Right lobe of liver (tissue), 6 donors: ENCODE results near the gene MAGEA9B. TPM values are rescaled to one million over a fixed set of nuclear protein-coding genes. Genes with fewer than 3 reads are reported as not detected.
"Not testable (repeated sequence)": the region's sequence is repeated elsewhere in the genome, so short reads cannot be mapped to it uniquely, and the experiment has no call there.

Source experiments
- ATAC-seq, 4 donors: fragments of 200-7000 bp; cut with Tn5 transposase; one replicate each; pipeline ENCODE4 v1.9.1; 2020; ENCODE audit warnings: mild to moderate bottlenecking in 4 of 4, moderate library complexity in 4 of 4
- DNase-seq, 3 donors: peaks; one replicate each; pipeline ENCODE4 v3.0.0-alpha.2; 2020
- H3K27ac ChIP-seq, 3 donors: fragments of 200-600 bp; one replicate each; pipeline ENCODE4 v1.8.0; 2022
- H3K27me3 ChIP-seq, 2 donors: fragments of 200-600 bp; one replicate each; pipeline ENCODE4 v1.8.0; 2022
- H3K36me3 ChIP-seq, 4 donors: fragments of 200-600 bp; sonication (generic) in 1 of 4; one replicate each; pipeline versions ENCODE4 v1.5.1 to v1.8.0; 2017 to 2022; ENCODE audit warnings: control low read depth in 1 of 4
- H3K4me1 ChIP-seq, 4 donors: fragments of 200-600 bp; sonication (generic) in 1 of 4; one replicate each; pipeline versions ENCODE4 v1.5.1 to v1.8.0; 2017 to 2022; ENCODE audit warnings: control low read depth in 1 of 4
- H3K4me3 ChIP-seq, 3 donors: fragments of 200-600 bp; one replicate each; pipeline ENCODE4 v1.8.0; 2022
- H3K9me3 ChIP-seq, 4 donors: fragments of 200-600 bp; sonication (generic) in 1 of 4; one replicate each; pipeline versions ENCODE4 v1.5.1 to v1.8.0; 2017 to 2022; ENCODE audit warnings: control low read depth in 1 of 4
- POLR2A ChIP-seq: fragments of 450-650 bp; IDR thresholded peaks from one replicate; pipeline ENCODE4 v1.6.1; 2017; ENCODE audit warnings: antibody characterized with exemption, mild to moderate bottlenecking
- WGBS: methylation state at CpG from one replicate; pipeline ENCODE4 v1.1.6; 2018; ENCODE audit warnings: low coverage, low lambda C conversion rate; ENCODE audit not compliant: insufficient coverage; ENCODE audit errors: missing lambda C conversion rate; 5-methylcytosine and 5-hydroxymethylcytosine counted together
- intact Hi-C, 2 donors: fragments of 100-400 bp; cut with DNase I; formaldehyde crosslinking; loops; one replicate each; pipeline versions ENCODE4 v1.11.2 to v1.14.1; 2022
- total RNA-seq, 6 experiments: library from RNA; depleted of rRNA in 2 of 6; stranded (reverse); fragments of >200 nt in 2 of 6; fragmentation: NEBNext Ultra II Directional in 3 of 6; extraction: Animal tissue kit (Norgen Biotek cat#: 25700) in 3 of 6; gene quantifications; one replicate each; pipeline versions ENCODE4 v1.1.0 to v1.2.4, GENCODE V29; 2016 to 2023
- TF ChIP-seq, protein P1 (sequence below), 4 donors: fragments of 200-600 bp in 3 of 4; fragments of 450-650 bp in 1 of 4; IDR thresholded peaks; one replicate each; pipeline versions ENCODE4 v1.5.1 to v1.8.0; 2016 to 2022; ENCODE audit warnings: antibody characterized with exemption in 4 of 4, mild to moderate bottlenecking in 2 of 4
- donor health status: DM: no; HTN: yes; CAD: no.
- donor health status: DM: no; HTN: no; CAD: no.
- donor health status: DM: no; HTN: no; CAD: no.
- donor health status: DM: no; HTN: yes; CAD: no.
- donor health status: DM: no; HTN: yes; CAD: no.

Gene MAGEA9B
- total RNA-seq, 6 experiments from 2014 or later, result not detected

- intact Hi-C loops, result not testable (repeated sequence)
These were observed 36.8 kb downstream of the MAGEA9B start for GRCh38 chrX:149550454-149550853.

GRCh38 chrX:149549701-149550100 lies 37.6 kb downstream of the MAGEA9B start, which contains the start of gene HSFX3:
Gene HSFX3, minus strand, starts transcription at chrX:149549924. Its CDS starts 72 bp downstream, at chrX:149549852.
- H3K4me3 ChIP-seq, H3K27ac ChIP-seq, intact Hi-C loops, H3K4me1 ChIP-seq, DNase-seq, H3K27me3 ChIP-seq, ATAC-seq, H3K9me3 ChIP-seq, H3K36me3 ChIP-seq: not testable (repeated sequence)
- WGBS, result no CpG with 5 or more reads among the region's 6 CpGs

More at GRCh38 chrX:149550454-149550853, 36.8 kb downstream of the MAGEA9B start:
- not testable (repeated sequence) for H3K4me3 ChIP-seq, ATAC-seq, DNase-seq, H3K27me3 ChIP-seq, H3K27ac ChIP-seq, H3K9me3 ChIP-seq, H3K36me3 ChIP-seq, H3K4me1 ChIP-seq
- WGBS, result 67% methylated on average over 1 of the region's 1 CpG

- ATAC-seq, result peak in 3 of 4 donors; percentile 26 to 43 (median 38)
- H3K27ac ChIP-seq, DNase-seq, H3K9me3 ChIP-seq, H3K36me3 ChIP-seq, H3K27me3 ChIP-seq, H3K4me3 ChIP-seq, intact Hi-C loops, H3K4me1 ChIP-seq: not testable (repeated sequence)
- WGBS, result no CpG with 5 or more reads among the region's 3 CpGs
These were observed 39.5 kb downstream of the MAGEA9B start for GRCh38 chrX:149547782-149548181.

GRCh38 chrX:149546962-149547361 lies 40.3 kb downstream of the MAGEA9B start:
- H3K27me3 ChIP-seq, H3K27ac ChIP-seq, H3K4me1 ChIP-seq, H3K36me3 ChIP-seq, DNase-seq, H3K4me3 ChIP-seq, H3K9me3 ChIP-seq, ATAC-seq, intact Hi-C loops: not testable (repeated sequence)
- WGBS, result no CpG with 5 or more reads among the region's 1 CpG

GRCh38 chrX:149545545-149546543 lies 41.4 kb downstream of the MAGEA9B start:
- H3K9me3 ChIP-seq, H3K36me3 ChIP-seq, DNase-seq, H3K27me3 ChIP-seq, intact Hi-C loops, H3K4me3 ChIP-seq, H3K4me1 ChIP-seq, H3K27ac ChIP-seq: not testable (repeated sequence)
- 64% methylated on average over 7 of the region's 29 CpGs for WGBS
- peak in 3 of 4 donors; percentile 7 to 11 (median 8) for ATAC-seq

- no peak for ATAC-seq
- Histone ChIP-seq H3K27ac (peak overlapping the region; percentile 76 to 87 (median 81)), H3K27me3 (no peaks in the 10 kb centered on the region), H3K9me3 (no peaks in the 10 kb centered on the region), H3K4me1 (no peaks in the 10 kb centered on the region), H3K36me3 (no peaks in the 10 kb centered on the region), H3K4me3 (peak overlapping the region; percentile 54 to 65 (median 59))
- intact Hi-C loops, result no loop called here
- TF ChIP-seq, protein P1, sequence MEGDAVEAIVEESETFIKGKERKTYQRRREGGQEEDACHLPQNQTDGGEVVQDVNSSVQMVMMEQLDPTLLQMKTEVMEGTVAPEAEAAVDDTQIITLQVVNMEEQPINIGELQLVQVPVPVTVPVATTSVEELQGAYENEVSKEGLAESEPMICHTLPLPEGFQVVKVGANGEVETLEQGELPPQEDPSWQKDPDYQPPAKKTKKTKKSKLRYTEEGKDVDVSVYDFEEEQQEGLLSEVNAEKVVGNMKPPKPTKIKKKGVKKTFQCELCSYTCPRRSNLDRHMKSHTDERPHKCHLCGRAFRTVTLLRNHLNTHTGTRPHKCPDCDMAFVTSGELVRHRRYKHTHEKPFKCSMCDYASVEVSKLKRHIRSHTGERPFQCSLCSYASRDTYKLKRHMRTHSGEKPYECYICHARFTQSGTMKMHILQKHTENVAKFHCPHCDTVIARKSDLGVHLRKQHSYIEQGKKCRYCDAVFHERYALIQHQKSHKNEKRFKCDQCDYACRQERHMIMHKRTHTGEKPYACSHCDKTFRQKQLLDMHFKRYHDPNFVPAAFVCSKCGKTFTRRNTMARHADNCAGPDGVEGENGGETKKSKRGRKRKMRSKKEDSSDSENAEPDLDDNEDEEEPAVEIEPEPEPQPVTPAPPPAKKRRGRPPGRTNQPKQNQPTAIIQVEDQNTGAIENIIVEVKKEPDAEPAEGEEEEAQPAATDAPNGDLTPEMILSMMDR (IDR thresholded peaks at IDR 0.05), result no peak
- no peak for TF ChIP-seq POLR2A
- DNase-seq, result no peak
- 43% methylated on average over 7 of the region's 13 CpGs for WGBS
These were observed 45.7 kb downstream of the MAGEA9B start for GRCh38 chrX:149541521-149542047.
